NB4 (cell line): ENCODE results near the gene TSKS.

Source experiments
- POLR2A ChIP-seq: IDR thresholded peaks from 2 replicates; pipeline ENCODE4 v1.6.1; 2011; ENCODE audit warnings: mild to moderate bottlenecking; ENCODE audit not compliant: insufficient read length; ENCODE audit errors: extremely low read depth
- TF ChIP-seq, protein P1 (sequence below): IDR thresholded peaks from 2 replicates; pipeline ENCODE4 v1.6.1; 2011; ENCODE audit warnings: low read depth, low read length
- TF ChIP-seq, protein P2 (sequence below): IDR thresholded peaks from one replicate; pipeline ENCODE4 v1.5.1; 2012; ENCODE audit warnings: low read depth, low read length

GRCh38 chr19:49741210-49741844, 21.8 kb downstream of the TSKS start:
- TF ChIP-seq, protein P1, sequence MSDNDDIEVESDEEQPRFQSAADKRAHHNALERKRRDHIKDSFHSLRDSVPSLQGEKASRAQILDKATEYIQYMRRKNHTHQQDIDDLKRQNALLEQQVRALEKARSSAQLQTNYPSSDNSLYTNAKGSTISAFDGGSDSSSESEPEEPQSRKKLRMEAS: no peak
- TF ChIP-seq, protein P2, sequence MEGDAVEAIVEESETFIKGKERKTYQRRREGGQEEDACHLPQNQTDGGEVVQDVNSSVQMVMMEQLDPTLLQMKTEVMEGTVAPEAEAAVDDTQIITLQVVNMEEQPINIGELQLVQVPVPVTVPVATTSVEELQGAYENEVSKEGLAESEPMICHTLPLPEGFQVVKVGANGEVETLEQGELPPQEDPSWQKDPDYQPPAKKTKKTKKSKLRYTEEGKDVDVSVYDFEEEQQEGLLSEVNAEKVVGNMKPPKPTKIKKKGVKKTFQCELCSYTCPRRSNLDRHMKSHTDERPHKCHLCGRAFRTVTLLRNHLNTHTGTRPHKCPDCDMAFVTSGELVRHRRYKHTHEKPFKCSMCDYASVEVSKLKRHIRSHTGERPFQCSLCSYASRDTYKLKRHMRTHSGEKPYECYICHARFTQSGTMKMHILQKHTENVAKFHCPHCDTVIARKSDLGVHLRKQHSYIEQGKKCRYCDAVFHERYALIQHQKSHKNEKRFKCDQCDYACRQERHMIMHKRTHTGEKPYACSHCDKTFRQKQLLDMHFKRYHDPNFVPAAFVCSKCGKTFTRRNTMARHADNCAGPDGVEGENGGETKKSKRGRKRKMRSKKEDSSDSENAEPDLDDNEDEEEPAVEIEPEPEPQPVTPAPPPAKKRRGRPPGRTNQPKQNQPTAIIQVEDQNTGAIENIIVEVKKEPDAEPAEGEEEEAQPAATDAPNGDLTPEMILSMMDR: no peak
- TF ChIP-seq POLR2A: no peak
